Measurements from ENCODE around the gene KCNRG. TPM values are rescaled to one million over a fixed set of nuclear protein-coding genes. Genes with fewer than 3 reads are reported as not detected.
A peak's percentile ranks its signal among the peaks of the same experiment; 100 is the strongest.

Gene KCNRG
- total and polyA plus RNA-seq, 9 of the 15 experiments (the other 6 are each of a cell fraction or from before 2014, with no cell fraction given), result 0.36 to 1.1 (median 0.53) TPM

DNA sequence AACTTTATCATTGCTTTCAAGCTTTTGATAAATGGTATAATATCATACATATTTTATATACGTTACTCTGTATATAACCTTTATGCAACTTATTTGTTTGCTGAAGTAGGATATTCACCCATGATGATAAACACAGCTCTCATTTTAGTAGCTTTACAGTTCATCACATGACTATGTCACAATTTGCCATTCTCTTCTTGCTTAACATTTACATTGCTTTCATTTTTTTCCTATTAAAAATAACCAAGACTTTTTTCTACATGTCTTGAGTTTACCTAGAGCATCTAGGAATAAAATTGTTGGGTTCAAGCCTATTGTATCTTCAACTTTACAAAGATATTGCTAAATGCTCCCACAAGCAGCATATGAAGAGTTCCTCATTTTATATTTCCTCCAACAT is 54.0 kb downstream of the KCNRG start (continued):
- no peak for TF ChIP-seq NFIX (CRISPR knock-in tag; IDR thresholded peaks at IDR 0.05; ENCODE audit: low read depth)
- TF ChIP-seq PML (IDR thresholded peaks at IDR 0.05; ENCODE audit: low read length), result no peak
- TF ChIP-seq, protein P1, sequence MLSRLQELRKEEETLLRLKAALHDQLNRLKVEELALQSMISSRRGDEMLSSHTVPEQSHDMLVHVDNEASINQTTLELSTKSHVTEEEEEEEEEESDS (CRISPR knock-in tag; IDR thresholded peaks at IDR 0.05), result no peak
- no peak for TF ChIP-seq POLR2H (tag; IDR thresholded peaks at IDR 0.05; ENCODE audit: low read depth)
- TF ChIP-seq EZH2 (IDR thresholded peaks at IDR 0.05; ENCODE audit: borderline replicate concordance, low read depth, low read length), result no peak
- no peak for TF ChIP-seq NFIC (IDR thresholded peaks at IDR 0.05)

DNA sequence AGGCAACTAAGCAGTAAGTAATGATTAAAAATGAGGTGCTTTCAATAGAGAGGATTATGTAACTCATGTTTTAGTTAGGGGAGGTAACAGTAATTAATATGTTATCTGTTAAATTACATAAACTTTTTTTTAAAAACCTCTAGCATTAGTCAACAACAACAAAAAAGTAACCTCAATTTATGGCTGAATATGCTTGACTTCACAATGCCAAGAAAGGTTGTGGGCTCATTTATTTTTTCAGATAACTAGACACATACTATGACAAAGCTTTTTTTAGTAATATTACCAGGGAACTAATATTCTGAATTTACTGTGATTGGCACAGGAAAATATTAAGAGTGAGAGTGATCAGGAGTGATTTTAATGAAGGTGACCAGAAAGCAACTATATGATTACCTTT is 54.9 kb downstream of the KCNRG start:
- Histone ChIP-seq H3K27me3 (ENCODE audit: control insufficient read depth in 2 of 2, insufficient read depth in 2 of 2, low read length in 2 of 2) (no peaks in the 10 kb centered on the region), H3K4me2 (ENCODE audit: insufficient read depth, low read length) (no peak overlapping the region), H3K9ac (ENCODE audit: insufficient read depth in 1 of 2, low read depth in 2 of 2, low read length in 2 of 2) (no peak overlapping the region), H3K79me2 (ENCODE audit: control insufficient read depth, insufficient read depth, low read length) (peaks cover 96% of the 10 kb centered on the region), H3K9me1 (ENCODE audit: control insufficient read depth, insufficient read depth, low read length) (no peaks in the 10 kb centered on the region), H3K36me3 (ENCODE audit: control insufficient read depth, insufficient read depth, low read length) (peaks cover 88% of the 10 kb centered on the region), H3K4me3 (no peak overlapping the region), H3K4me1 (replicated peaks in 1 of 2; ENCODE audit: control insufficient read depth in 2 of 2, insufficient read depth in 2 of 2, low read length in 2 of 2) (no peaks in the 10 kb centered on the region; a peak in 2 of 5 replicates), H3K27ac (ENCODE audit: extremely low read depth, low read depth, low read length) (no peak overlapping the region), H3K9me3 (replicated peaks; ENCODE audit: control insufficient read depth, insufficient read depth, low read depth, low read length) (no peaks in the 10 kb centered on the region), H2AFZ (ENCODE audit: low read depth, low read length) (no peak overlapping the region), H4K20me1 (replicated peaks; ENCODE audit: control insufficient read depth, insufficient read depth, low read length) (no peaks in the 10 kb centered on the region)
- ATAC-seq, result no peak
- intact Hi-C loops (cut with micrococcal nuclease), result no loop called here
- no peak for DNase-seq (ENCODE audit: extremely low read depth in 1 of 4, low spot score in 3 of 4)
- TF ChIP-seq TRIM28 (IDR thresholded peaks at IDR 0.05) (no peak), ZNF354B (CRISPR knock-in tag; IDR thresholded peaks at IDR 0.05) (no peak), KLF6 (CRISPR knock-in tag; IDR thresholded peaks at IDR 0.05; ENCODE audit: borderline replicate concordance) (no peak)
- TF ChIP-seq, protein P2, sequence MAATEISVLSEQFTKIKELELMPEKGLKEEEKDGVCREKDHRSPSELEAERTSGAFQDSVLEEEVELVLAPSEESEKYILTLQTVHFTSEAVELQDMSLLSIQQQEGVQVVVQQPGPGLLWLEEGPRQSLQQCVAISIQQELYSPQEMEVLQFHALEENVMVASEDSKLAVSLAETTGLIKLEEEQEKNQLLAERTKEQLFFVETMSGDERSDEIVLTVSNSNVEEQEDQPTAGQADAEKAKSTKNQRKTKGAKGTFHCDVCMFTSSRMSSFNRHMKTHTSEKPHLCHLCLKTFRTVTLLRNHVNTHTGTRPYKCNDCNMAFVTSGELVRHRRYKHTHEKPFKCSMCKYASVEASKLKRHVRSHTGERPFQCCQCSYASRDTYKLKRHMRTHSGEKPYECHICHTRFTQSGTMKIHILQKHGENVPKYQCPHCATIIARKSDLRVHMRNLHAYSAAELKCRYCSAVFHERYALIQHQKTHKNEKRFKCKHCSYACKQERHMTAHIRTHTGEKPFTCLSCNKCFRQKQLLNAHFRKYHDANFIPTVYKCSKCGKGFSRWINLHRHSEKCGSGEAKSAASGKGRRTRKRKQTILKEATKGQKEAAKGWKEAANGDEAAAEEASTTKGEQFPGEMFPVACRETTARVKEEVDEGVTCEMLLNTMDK (IDR thresholded peaks at IDR 0.05; ENCODE audit: borderline replicate concordance, insufficient read depth, low read depth, low read length, poor library complexity, severe bottlenecking), result no peak
- ChIA-PET POLR2A (interaction anchor here (0.9 to 3.5 kb wide), 2 partner anchors 12 to 91 kb away, joined by 3 to 15 read pairs; no protein-coding TSS in a partner anchor), CTCF (ENCODE audit: low intra/inter-chr PET ratio) (no interaction called here)
- no peak for FAIRE-seq
- BruUV-seq (replicated peaks), result no TSS peak
- in situ Hi-C loops (cut with MboI), result no loop called here

MicroRNA genes within 50 kb of the gene (microRNA counts, 767-probe panel; counts per million panel counts)
- 6,910 counts per million, percentile 96 among the panel's probes with 10 or more counts for microRNA hsa-miR-15a-5p
- 6,807 counts per million, percentile 96 among the panel's probes with 10 or more counts for microRNA hsa-miR-16-5p

Small RNA genes lying within 50 kb of the gene (microRNA-seq; reads per million reads assigned to microRNA genes)
- gene MIR15A (ENCODE audit: borderline microRNAs expressed), result 1,658 reads per million, percentile 94 among the genes with 10 or more reads in this experiment
- 8,437 reads per million, percentile 99 among the genes with 10 or more reads in this experiment for gene MIR16-1 (ENCODE audit: borderline microRNAs expressed)
- gene MIR3613 (ENCODE audit: borderline microRNAs expressed), result 15.6 reads per million, percentile 62 among the genes with 10 or more reads in this experiment

Small RNA genes lying within 50 kb of the gene (small RNA-seq; reads per million reads assigned to genes)
- gene MIR16-1, result 9.1 reads per million, percentile 95 among the genes with 10 or more reads in this experiment
- gene MIR3613, result 0.40 reads per million, percentile 11 among the genes with 10 or more reads in this experiment
- gene RF02105, result not detected
- not detected for gene RF02106
- gene RF02107, result not detected
- gene RF02108, result not detected

Other genes with a start within 250 kb of the KCNRG start
- gene KPNA3, start 222.8 kb upstream of the KCNRG start, total RNA-seq (2014; rRNA removed), result 8.5 and 8.9 TPM in 2 replicates
- gene KPNA3, start 222.8 kb upstream of the KCNRG start, total RNA-seq (2014; rRNA removed; fragmentation: Illumina TruSeq; extraction: Trizol), result 17.8 and 19.9 TPM in 2 replicates
- 15.7 and 15.8 TPM in 2 replicates for gene KPNA3, start 222.8 kb upstream of the KCNRG start, total RNA-seq (2015; rRNA removed; fragmentation: Illumina TruSeq; extraction: Trizol)
- 19.9 and 21.3 TPM in 2 replicates for gene KPNA3, start 222.8 kb upstream of the KCNRG start, total RNA-seq (2021)
- 10.0 and 17.9 TPM in 2 replicates for gene KPNA3, start 222.8 kb upstream of the KCNRG start, polyA plus RNA-seq (2011; rRNA removed)
- gene KPNA3, start 222.8 kb upstream of the KCNRG start, polyA plus RNA-seq (2014; fragmentation: Illumina TruSeq; extraction: Trizol), result 19.7 and 23.4 TPM in 2 replicates
- gene KPNA3, start 222.8 kb upstream of the KCNRG start, polyA plus RNA-seq (2014; fragmentation: Nextera tagmentation; extraction: Ambion mirVana), result 10 to 100 TPM in 1 of 2 experiments, 1 to 10 TPM in 1; 10.0 to 11.0 TPM
- gene KPNA3, start 222.8 kb upstream of the KCNRG start, polyA plus RNA-seq (2014; rRNA removed), result 10.7 and 10.8 TPM in 2 replicates
- gene SPRYD7, start 79.1 kb upstream of the KCNRG start, total RNA-seq (2014; rRNA removed), result 7.9 and 8.9 TPM in 2 replicates
- 7.5 and 7.9 TPM in 2 replicates for gene SPRYD7, start 79.1 kb upstream of the KCNRG start, total RNA-seq (2014; rRNA removed; fragmentation: Illumina TruSeq; extraction: Trizol)
- gene SPRYD7, start 79.1 kb upstream of the KCNRG start, total RNA-seq (2015; rRNA removed; fragmentation: Illumina TruSeq; extraction: Trizol), result 6.4 and 6.8 TPM in 2 replicates
- 7.2 and 7.8 TPM in 2 replicates for gene SPRYD7, start 79.1 kb upstream of the KCNRG start, total RNA-seq (2021)
- gene SPRYD7, start 79.1 kb upstream of the KCNRG start, polyA plus RNA-seq (2011; rRNA removed), result 4.3 and 4.6 TPM in 2 replicates
- gene SPRYD7, start 79.1 kb upstream of the KCNRG start, polyA plus RNA-seq (2014; fragmentation: Illumina TruSeq; extraction: Trizol), result 8.8 and 11.0 TPM in 2 replicates
- gene SPRYD7, start 79.1 kb upstream of the KCNRG start, polyA plus RNA-seq (2014; fragmentation: Nextera tagmentation; extraction: Ambion mirVana), result 1 to 10 TPM; 8.5 to 9.8 TPM
- gene SPRYD7, start 79.1 kb upstream of the KCNRG start, polyA plus RNA-seq (2014; rRNA removed), result 7.6 and 7.9 TPM in 2 replicates
- 12.0 and 12.1 TPM in 2 replicates for gene TRIM13, start 18.4 kb upstream of the KCNRG start, total RNA-seq (2014; rRNA removed)
- gene TRIM13, start 18.4 kb upstream of the KCNRG start, total RNA-seq (2014; rRNA removed; fragmentation: Illumina TruSeq; extraction: Trizol), result 17.5 and 27.1 TPM in 2 replicates
- 16.3 and 16.7 TPM in 2 replicates for gene TRIM13, start 18.4 kb upstream of the KCNRG start, total RNA-seq (2015; rRNA removed; fragmentation: Illumina TruSeq; extraction: Trizol)
- gene TRIM13, start 18.4 kb upstream of the KCNRG start, total RNA-seq (2021), result 15.6 and 17.0 TPM in 2 replicates
- 26.5 and 30.6 TPM in 2 replicates for gene TRIM13, start 18.4 kb upstream of the KCNRG start, polyA plus RNA-seq (2011; rRNA removed)
- gene TRIM13, start 18.4 kb upstream of the KCNRG start, polyA plus RNA-seq (2014; fragmentation: Illumina TruSeq; extraction: Trizol), result 18.3 and 19.3 TPM in 2 replicates
- gene TRIM13, start 18.4 kb upstream of the KCNRG start, polyA plus RNA-seq (2014; fragmentation: Nextera tagmentation; extraction: Ambion mirVana), result 10 to 100 TPM; 19.9 to 24.8 TPM
- 15.8 and 17.8 TPM in 2 replicates for gene TRIM13, start 18.4 kb upstream of the KCNRG start, polyA plus RNA-seq (2014; rRNA removed)